RCC 7860 (cell line): ENCODE results near the gene KRTAP1-4.
"Not testable (repeated sequence)": the region's sequence is repeated elsewhere in the genome, so short reads cannot be mapped to it uniquely, and the experiment has no call there.

Source experiments
- DNase-seq: peaks from one replicate; pipeline ENCODE4 v3.0.0-alpha.2; 2015; ENCODE audit warnings: low spot score
- FAIRE-seq: peaks from 2 replicates; lab custom pipeline; 2012; peaks lifted over from hg19 to GRCh38; lab: Jason Lieb, UNC

Gene KRTAP1-4

GRCh38 chr17:41009301-41009760 lies 20.7 kb downstream of the KRTAP1-4 start:
- no peak for DNase-seq
- FAIRE-seq, result no peak

- no peak for FAIRE-seq
- DNase-seq, result no peak
Observed at GRCh38 chr17:41008811-41009210, 21.2 kb downstream of the KRTAP1-4 start, which contains the start of gene KRTAP3-1. TSS of gene KRTAP3-1 (minus strand) at chr17:41009128. CDS start at chr17:41009074, 54 bp downstream.

- DNase-seq, result no peak
- no peak for FAIRE-seq
Observed at GRCh38 chr17:41004397-41004796, 25.6 kb downstream of the KRTAP1-4 start.

- no peak for DNase-seq
- no peak for FAIRE-seq
Observed at GRCh38 chr17:41003926-41004325, 26.1 kb downstream of the KRTAP1-4 start.

- DNase-seq (no peak), FAIRE-seq (no peak)
Observed at GRCh38 chr17:41002814-41003213, 27.2 kb downstream of the KRTAP1-4 start.

DNA sequence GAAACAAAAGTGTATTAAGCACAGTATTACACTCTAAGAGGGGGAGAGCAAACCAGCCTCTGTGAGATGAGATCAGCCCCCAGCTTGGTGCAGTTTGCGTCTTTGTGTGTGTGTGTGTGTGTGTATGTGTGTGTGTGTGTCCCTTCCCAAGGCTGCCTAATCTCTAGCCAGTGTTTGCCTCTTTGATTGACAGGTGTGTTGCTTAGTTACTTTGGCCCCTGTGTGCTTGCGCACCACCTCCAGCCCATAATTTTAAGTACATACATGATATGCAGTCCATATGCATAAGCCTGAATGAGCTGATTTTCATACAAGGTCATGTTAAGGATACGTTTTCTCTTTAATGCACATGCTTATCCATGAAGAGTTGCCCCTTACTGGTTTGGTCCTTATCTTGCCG lies 28.2 kb downstream of the KRTAP1-4 start:
- DNase-seq, result no peak
- FAIRE-seq, result no peak

- not testable (repeated sequence) for DNase-seq, FAIRE-seq
Observed at GRCh38 chr17:40999563-40999962, 30.4 kb downstream of the KRTAP1-4 start, which contains the start of gene KRTAP3-2. TSS of gene KRTAP3-2 (minus strand) at chr17:40999906. CDS start at chr17:40999853, 53 bp downstream.

GRCh38 chr17:40997361-40997760 lies 32.6 kb downstream of the KRTAP1-4 start:
- DNase-seq, result no peak
- FAIRE-seq, result no peak

- FAIRE-seq, result no peak
- DNase-seq, result no peak
Observed at GRCh38 chr17:40996829-40997228, 33.2 kb downstream of the KRTAP1-4 start.

DNA sequence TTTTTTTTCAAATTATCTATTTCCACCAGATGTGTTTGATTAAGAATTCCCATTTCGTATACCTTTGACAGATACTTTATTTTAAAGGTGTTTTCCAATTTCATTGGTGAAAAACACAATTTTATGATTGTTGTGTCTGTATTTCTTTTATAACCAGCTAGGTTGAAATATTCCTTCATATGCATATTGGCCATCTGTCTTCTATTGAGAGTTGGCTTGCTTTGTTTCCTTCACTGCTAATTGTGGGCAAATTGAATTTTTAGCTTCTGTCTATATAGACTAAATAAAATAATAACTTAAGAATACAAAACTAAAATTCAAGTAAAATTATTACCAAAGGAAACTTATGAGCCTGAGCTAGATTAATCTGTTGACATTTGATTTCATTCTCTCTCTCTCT lies 34.9 kb downstream of the KRTAP1-4 start:
- FAIRE-seq, result no peak
- no peak for DNase-seq

- DNase-seq, result no peak
- FAIRE-seq, result no peak
Observed at GRCh38 chr17:40993839-40994238, 36.2 kb downstream of the KRTAP1-4 start, which contains the start of gene KRTAP3-3. TSS of gene KRTAP3-3 (minus strand) at chr17:40994164. CDS start at chr17:40994097, 67 bp downstream.

- no peak for FAIRE-seq
Observed at GRCh38 chr17:40993084-40993483, 36.9 kb downstream of the KRTAP1-4 start.

GRCh38 chr17:40992666-40993065 lies 37.3 kb downstream of the KRTAP1-4 start:
- DNase-seq (no peak), FAIRE-seq (no peak)

More at GRCh38 chr17:40993084-40993483, 36.9 kb downstream of the KRTAP1-4 start:
- no peak for DNase-seq

DNA sequence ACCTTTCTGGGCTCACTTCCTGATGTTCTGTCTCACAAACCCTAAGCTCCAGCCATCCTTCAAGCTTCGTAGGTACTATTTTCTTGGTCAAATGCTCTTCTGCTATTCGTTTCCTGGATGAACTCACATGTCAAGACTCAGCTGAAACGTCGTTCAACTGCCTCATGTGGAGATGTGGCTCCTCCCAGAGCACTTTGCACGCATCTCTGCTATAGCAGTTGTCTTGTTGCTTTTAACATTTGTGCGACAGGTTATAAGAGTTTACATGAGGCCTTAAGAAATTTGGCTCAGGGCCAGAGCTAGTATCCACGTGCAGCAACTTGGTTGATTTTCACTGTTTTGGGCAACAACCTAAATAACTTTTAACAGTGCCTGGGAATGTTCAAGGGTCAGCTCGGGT lies 43.1 kb downstream of the KRTAP1-4 start:
- no peak for DNase-seq
- FAIRE-seq, result no peak

DNA sequence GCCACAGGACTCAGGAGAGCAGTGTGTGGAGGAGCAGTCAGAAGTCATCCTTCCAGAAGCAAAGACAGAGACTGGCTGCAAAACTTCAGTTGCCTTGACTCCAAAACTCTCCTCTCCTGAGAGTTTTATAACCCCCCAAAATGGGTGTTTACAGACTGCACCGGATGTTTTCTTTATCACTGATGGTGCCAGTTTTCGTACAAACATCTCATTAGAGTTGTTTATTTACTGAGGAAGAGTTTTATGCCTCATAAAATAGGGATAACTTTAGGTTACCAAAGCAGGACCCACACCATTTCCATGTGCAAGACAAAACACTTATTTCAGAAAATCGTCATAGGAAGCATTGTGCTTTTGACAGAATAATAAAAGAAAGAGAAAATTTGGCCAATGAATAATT lies 45.8 kb downstream of the KRTAP1-4 start, which contains the start of gene KRT40:
KRT40 (minus strand) TSS at position 101 of the 400 bp plus-strand sequence; CDS start at position 48, 53 bp downstream.
- DNase-seq (no peak), FAIRE-seq (no peak)

GRCh38 chr17:40981115-40981514 lies 48.9 kb downstream of the KRTAP1-4 start:
- FAIRE-seq (no peak), DNase-seq (no peak)

- no peak for DNase-seq
- no peak for FAIRE-seq
Observed at GRCh38 chr17:40980596-40980995, 49.4 kb downstream of the KRTAP1-4 start.

- no peak for FAIRE-seq
- DNase-seq, result no peak
Observed at GRCh38 chr17:40980117-40980516, 49.9 kb downstream of the KRTAP1-4 start.
